Colonic mucosa (tissue), 4 donors: ENCODE results near the gene CPM. TPM values are rescaled to one million over a fixed set of nuclear protein-coding genes. Genes with fewer than 3 reads are reported as not detected.

Experiments
- DNase-seq: peaks from one replicate; pipeline ENCODE4 v3.0.0-alpha.2; 2020
- H3K27ac ChIP-seq: fragments of 200-600 bp; one replicate; pipeline ENCODE4 v1.8.0; 2021
- H3K27me3 ChIP-seq: fragments of 200-600 bp; one replicate; pipeline ENCODE4 v1.8.0; 2021
- H3K36me3 ChIP-seq: fragments of 200-600 bp; one replicate; pipeline ENCODE4 v1.8.0; 2021
- H3K4me1 ChIP-seq: fragments of 200-600 bp; one replicate; pipeline ENCODE4 v1.8.0; 2021; ENCODE audit warnings: mild to moderate bottlenecking
- H3K4me3 ChIP-seq: fragments of 200-600 bp; one replicate; pipeline ENCODE4 v1.8.0; 2021
- H3K9ac ChIP-seq, 2 donors: one replicate each; pipeline ENCODE4 v1.7.0; 2013; ENCODE audit warnings: control low read depth in 2 of 2, low read depth in 2 of 2, low read length in 2 of 2
- H3K9me3 ChIP-seq: fragments of 200-600 bp; one replicate; pipeline ENCODE4 v1.8.0; 2021
- CTCF ChIP-seq: fragments of 200-600 bp; IDR thresholded peaks from one replicate; pipeline ENCODE4 v1.8.0; 2022; ENCODE audit warnings: antibody characterized with exemption, mild to moderate bottlenecking
- intact Hi-C: fragments of 100-400 bp; cut with DNase I; formaldehyde crosslinking; loops from one replicate; pipeline ENCODE4 v1.14.1; 2022
- total RNA-seq, 2 donors: library from RNA; stranded (reverse); fragmentation: NEBNext Ultra II Directional in 1 of 2; extraction: Animal tissue kit (Norgen Biotek cat#: 25700) in 1 of 2; gene quantifications; one replicate each; pipeline ENCODE4 v1.2.1, GENCODE V29; 2021
- donor health status: healthy.
- donor health status: DM: no; HTN: no; CAD: no.
- donor health status: DM: no; HTN: no; CAD: no.

The CPM gene
- total RNA-seq, 2 donors from 2014 or later: 30.0 to 40.3 TPM

DNA sequence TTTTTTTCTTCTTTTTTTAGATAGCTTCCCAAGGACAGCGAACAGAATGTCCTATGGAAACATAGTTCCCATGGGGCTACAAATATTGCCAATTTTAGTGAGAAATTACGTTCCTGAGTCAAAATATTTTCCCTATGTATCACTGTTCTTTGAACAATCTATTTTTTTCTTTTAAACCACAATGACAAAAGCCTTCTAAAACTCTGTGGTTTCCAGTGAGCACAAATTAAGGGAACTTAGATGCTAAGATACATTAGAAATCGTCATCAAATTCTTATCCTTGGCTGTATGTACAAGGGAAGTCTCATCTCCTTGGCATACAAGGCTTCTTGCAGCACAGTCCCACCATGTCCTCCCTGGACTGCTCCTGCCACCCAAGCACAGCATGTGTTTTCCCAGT is 17.9 kb downstream of the CPM start:
- intact Hi-C loops: no loop called here
- Histone ChIP-seq H3K4me1 (no peaks in the 10 kb centered on the region), H3K9ac (no peak overlapping the region), H3K4me3 (no peak overlapping the region), H3K36me3 (no peaks in the 10 kb centered on the region), H3K27me3 (no peaks in the 10 kb centered on the region), H3K27ac (no peak overlapping the region), H3K9me3 (no peaks in the 10 kb centered on the region)
- no peak for TF ChIP-seq CTCF
- DNase-seq: no peak

- no peak for TF ChIP-seq CTCF
- Histone ChIP-seq H3K9ac (no peak overlapping the region), H3K27me3 (no peaks in the 10 kb centered on the region), H3K4me1 (no peaks in the 10 kb centered on the region), H3K9me3 (no peaks in the 10 kb centered on the region), H3K36me3 (no peaks in the 10 kb centered on the region), H3K27ac (no peak overlapping the region), H3K4me3 (no peak overlapping the region)
- DNase-seq: no peak
- intact Hi-C loops: no loop called here
Measured at GRCh38 chr12:68913682-68914081, 19.3 kb downstream of the CPM start.

DNA sequence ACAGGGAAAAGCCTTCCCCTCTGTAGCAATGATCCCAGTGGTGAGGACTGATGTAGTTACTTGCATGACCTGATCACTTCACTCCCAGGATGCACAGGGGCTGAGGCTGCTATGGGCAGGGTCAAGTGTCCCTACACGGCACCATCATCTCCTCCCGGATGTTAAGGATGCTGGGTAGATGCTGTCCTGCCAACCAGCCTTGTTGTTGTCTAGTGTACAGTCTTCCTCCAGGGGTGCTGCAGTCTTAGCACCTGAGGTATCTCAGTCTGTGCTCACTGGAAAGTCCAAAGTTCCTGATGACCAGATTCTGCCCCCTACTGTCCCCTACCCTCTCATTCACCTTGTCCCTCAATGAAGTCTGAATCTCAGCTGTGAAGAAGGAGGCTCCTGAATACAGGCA is 20.1 kb downstream of the CPM start:
- no peak for DNase-seq
- Histone ChIP-seq H3K4me1 (no peaks in the 10 kb centered on the region), H3K36me3 (no peaks in the 10 kb centered on the region), H3K27ac (no peak overlapping the region), H3K9ac (no peak overlapping the region), H3K9me3 (no peaks in the 10 kb centered on the region), H3K4me3 (no peak overlapping the region), H3K27me3 (no peaks in the 10 kb centered on the region)
- intact Hi-C loops: no loop called here
- TF ChIP-seq CTCF: no peak

- H3K4me1 ChIP-seq: no peaks in the 10 kb centered on the region
- intact Hi-C loops: no loop called here
Measured at GRCh38 chr12:68911197-68911718, 21.7 kb downstream of the CPM start.

GRCh38 chr12:68910128-68910527 is 22.8 kb downstream of the CPM start:
- DNase-seq: no peak
- H3K4me1 ChIP-seq: no peaks in the 10 kb centered on the region
- TF ChIP-seq CTCF: no peak
- H3K36me3 ChIP-seq: no peaks in the 10 kb centered on the region
- no peak overlapping the region for H3K9ac ChIP-seq
- intact Hi-C loops: no loop called here
- no peak overlapping the region for H3K4me3 ChIP-seq
- H3K27me3 ChIP-seq: no peaks in the 10 kb centered on the region
- H3K9me3 ChIP-seq: no peaks in the 10 kb centered on the region
- H3K27ac ChIP-seq: no peak overlapping the region

More at GRCh38 chr12:68911197-68911718, 21.7 kb downstream of the CPM start:
- no peak overlapping the region for H3K4me3 ChIP-seq
- no peak for TF ChIP-seq CTCF
- no peaks in the 10 kb centered on the region for H3K27me3 ChIP-seq
- H3K36me3 ChIP-seq: no peaks in the 10 kb centered on the region
- H3K9ac ChIP-seq: no peak overlapping the region
- H3K27ac ChIP-seq: no peak overlapping the region
- H3K9me3 ChIP-seq: no peaks in the 10 kb centered on the region
- DNase-seq: no peak
